GM21367 (cell line): ENCODE results near the gene ADAMTS2.

Source experiments
- ATAC-seq: cut with Tn5 transposase; IDR thresholded peaks from one replicate; pipeline ENCODE4 v1.9.1; 2021; ENCODE audit not compliant: unreplicated experiment

ADAMTS2 gene

GRCh38 chr5:179258001-179258921, 87.0 kb downstream of the ADAMTS2 start:
- ATAC-seq, result no peak

GRCh38 chr5:179257176-179257682, 88.0 kb downstream of the ADAMTS2 start:
- no peak for ATAC-seq

- ATAC-seq, result no peak
Observed at GRCh38 chr5:179256328-179257175, 88.7 kb downstream of the ADAMTS2 start.

DNA sequence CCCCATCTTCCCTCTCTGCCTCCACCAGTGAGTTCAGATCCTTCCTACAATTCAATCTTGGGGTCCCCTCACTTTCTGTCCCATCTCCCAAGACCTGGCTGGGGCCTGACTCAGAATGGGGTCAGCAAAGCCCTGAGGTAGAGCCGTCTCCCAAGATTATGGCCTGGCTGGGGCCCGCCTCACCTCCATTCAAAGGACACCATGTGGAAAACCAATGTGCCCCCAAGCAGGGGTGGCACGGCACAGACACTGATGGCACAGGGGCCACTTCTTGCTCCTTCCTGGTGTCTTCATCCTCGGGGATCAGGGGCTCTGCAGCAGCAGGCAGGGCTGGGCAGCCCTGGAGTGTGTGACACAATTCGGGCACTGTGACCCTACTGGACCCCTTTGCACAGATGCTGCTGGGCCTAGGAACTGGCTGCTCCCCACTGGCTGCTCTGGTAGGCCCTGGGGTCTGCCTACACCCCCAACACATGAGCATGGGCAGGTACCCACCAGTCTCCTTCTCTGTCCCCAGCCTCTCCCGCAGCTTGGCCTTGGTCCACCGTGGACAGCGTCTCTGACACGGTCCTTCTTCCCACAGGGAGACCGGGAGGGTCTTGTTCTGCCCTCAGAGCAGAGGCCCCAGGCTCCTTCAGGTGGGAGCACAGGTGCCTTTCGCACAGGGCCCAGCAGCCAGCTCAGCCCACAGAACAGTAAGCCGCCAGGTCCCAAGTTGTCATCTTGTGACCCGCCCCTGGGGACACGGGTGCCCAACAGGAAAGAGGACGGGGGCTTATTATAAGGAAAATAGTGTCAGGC, 89.5 kb downstream of the ADAMTS2 start:
- no peak for ATAC-seq

GRCh38 chr5:179254638-179255271, 90.5 kb downstream of the ADAMTS2 start:
- ATAC-seq, result no peak

DNA sequence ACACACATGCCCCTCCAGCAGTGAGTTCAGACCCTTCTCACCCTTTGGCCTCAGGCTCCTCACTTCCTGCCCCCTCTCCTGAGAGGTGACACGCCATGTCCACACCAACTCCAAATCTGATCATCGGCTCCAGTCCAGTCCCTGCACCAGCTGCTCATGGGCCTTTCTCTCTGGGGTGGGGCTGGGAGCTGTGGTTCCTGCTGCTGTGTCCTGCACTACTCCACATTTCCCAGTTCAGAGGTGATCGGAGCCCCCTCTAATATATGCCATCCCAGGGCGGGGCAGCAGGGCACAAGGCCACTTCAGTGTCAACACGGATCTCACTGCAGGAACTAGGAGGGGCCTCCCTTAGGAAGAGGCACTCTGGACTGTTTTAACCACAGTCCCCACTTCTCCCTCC, 91.5 kb downstream of the ADAMTS2 start:
- ATAC-seq, result no peak

GRCh38 chr5:179251276-179251969, 93.8 kb downstream of the ADAMTS2 start:
- no peak for ATAC-seq

GRCh38 chr5:179250561-179251225, 94.6 kb downstream of the ADAMTS2 start:
- no peak for ATAC-seq

DNA sequence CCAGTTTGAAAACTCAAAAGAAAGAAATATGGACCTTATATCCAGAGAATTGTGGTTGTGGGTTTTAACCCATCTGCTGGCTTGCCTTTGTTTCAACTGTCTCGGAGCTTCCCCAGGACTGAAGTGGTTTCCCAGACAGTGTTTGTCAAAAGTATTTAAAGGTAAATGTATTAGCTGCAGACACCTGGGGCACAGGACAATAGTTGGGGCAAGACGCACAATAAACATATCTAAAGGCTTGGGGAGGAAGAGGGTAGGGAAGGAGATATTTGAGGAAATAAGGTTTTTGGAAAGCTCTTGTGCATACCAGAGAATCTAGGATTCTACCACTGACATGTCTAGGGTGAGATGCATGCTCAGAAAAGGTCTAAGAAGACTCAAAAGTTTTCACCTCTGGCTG, 99.0 kb downstream of the ADAMTS2 start:
- no peak for ATAC-seq

DNA sequence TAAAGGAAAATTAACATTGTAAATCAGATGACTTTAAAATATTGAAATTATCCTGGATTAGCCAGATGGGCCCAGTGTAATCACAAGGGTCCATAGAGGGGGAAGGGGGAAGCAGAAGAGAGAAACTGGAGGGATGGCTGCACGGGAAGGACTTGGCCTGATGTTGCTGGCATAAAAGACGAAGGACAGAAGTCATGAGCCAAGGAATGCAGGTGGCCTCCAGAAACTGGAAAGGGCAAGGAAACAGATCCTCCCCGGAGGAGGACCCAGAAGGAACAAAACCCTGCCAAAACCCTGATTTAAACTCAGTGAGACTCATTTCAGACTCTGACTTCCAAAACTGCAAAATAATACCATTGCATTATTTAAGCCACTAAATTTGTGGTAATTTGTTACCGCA, 100.2 kb downstream of the ADAMTS2 start:
- no peak for ATAC-seq

- no peak for ATAC-seq
Observed at GRCh38 chr5:179244044-179244443, 101.2 kb downstream of the ADAMTS2 start.

DNA sequence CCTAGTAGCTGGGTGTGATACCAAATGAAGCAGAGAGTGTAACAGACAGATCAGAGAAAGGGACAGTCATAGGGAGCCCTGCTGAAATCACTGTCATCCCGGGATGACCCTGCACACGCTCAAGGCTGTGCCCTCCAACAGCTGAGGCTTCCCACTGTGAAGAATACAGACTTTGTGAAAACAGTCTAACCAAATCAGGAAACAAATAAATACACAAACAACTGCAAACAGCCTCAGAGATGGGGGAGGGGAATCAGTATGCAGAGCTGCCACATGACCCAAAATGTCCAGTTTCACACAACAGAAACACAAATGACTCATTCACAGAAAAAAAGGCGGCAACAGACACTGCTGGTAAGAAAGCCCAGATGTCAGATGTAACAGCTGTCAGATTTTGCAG, 101.9 kb downstream of the ADAMTS2 start:
- ATAC-seq, result no peak

- no peak for ATAC-seq
Observed at GRCh38 chr5:179242676-179243075, 102.6 kb downstream of the ADAMTS2 start.

DNA sequence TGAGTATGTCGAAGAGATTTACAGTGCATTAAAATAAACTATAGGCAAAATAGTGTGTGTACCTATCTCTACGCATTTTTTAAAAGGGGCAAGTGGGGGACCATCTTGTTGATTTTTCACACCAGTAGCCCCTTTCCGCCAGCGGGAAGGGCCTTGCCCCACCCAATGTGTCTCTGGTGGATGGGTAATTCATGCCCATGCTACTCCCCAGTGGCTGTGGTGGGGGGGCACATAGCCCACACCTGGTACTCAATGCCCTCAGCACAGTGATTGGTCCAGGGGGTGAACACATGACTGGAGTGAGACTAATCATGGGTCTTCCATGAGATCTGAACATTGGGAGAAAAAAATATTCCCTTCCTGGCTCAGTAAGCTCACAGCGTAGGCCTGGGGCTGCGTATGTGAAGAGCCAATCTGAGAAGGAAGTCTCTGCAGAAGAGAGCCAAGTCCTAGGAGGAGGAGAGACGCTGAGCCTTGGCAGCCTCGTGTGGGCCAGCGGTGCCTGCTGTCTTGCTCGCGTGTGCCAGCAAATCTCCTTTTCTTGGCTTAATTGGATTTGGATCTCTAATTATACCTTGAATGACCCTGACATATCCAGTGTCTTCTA, 103.4 kb downstream of the ADAMTS2 start:
- no peak for ATAC-seq

DNA sequence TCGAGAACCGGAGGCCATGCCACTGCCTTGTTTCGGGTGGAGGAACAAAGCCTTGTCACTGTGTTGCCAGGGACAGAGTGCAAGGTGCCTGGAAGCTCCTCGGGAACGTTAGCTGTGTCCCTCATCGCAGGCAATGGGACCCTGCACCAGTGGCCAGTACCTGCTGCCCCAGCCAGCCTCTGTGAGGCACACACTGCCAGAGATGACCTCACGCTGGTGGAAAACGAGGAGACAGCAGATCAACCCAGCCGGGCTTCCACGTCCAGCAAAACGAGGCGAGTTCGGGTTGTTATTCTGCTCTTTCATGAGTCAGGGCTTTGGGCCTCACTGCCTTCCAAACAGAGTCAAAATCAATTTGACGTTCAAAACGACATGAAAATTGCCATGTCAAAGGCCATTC, 104.1 kb downstream of the ADAMTS2 start:
- no peak for ATAC-seq

DNA sequence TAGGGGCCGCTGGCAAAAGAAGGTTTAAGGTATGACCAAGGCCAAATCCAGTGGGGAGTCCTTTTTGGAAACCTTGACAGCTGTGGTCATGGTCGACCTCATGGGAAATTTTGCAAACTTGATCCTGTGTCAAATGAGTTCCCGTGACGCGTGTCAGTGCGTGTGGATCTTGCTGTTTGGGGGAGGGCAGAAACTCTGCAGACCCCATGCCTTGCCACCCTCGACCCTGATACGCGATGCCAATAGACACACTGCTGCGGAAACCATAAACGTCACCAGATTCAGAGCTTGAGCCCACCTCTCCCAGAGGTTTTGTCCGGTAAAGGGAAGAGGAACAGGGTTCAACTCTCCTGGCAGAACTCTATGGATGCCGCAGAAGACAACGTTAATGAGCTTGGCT, 104.7 kb downstream of the ADAMTS2 start:
- no peak for ATAC-seq

GRCh38 chr5:179239256-179240135, 105.8 kb downstream of the ADAMTS2 start:
- ATAC-seq, result no peak

GRCh38 chr5:179238628-179238970, 106.7 kb downstream of the ADAMTS2 start:
- no peak for ATAC-seq
